GM12872 (cell line): Measurements from ENCODE around the gene PDHX.

ENCODE experiments used
- TF ChIP-seq, protein P1 (sequence below): IDR thresholded peaks from 3 replicates; pipeline ENCODE4 v1.5.1; 2011; ENCODE audit warnings: low read depth, mild to moderate bottlenecking, low read length, moderate library complexity; ENCODE audit not compliant: insufficient read depth

Gene PDHX

DNA sequence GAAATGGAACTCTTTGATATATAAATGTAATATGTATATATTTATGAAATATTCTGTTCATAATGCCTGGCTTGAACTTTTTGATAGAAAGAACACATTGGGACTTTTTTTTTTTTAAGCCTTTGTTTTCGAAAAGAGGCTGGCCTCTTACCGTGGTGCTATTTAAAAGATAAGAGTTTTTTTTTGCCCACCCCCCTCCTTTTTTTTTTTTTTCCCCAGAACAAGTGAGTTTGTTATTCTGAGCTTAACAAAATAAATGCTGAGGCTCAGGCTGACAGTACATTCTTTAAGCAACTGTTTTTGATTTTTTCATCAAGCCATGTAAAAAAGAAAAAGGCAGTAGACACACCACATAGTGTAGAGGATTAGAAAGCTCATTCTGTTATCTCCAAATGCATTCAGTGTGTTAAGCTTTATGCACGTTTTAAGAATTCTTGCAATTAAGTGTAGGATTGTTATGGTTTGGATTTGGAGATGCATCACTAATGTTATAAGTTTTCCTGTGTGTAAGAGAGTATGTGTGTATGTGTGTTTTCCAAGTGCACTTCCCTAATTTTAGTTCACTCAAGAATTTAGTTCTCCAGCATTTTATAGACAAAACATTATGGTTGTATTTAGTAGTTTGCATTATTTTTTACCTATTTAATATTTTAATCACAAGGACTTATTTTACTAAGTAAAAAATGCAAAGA lies 12.0 kb downstream of the PDHX start:
- TF ChIP-seq, protein P1, sequence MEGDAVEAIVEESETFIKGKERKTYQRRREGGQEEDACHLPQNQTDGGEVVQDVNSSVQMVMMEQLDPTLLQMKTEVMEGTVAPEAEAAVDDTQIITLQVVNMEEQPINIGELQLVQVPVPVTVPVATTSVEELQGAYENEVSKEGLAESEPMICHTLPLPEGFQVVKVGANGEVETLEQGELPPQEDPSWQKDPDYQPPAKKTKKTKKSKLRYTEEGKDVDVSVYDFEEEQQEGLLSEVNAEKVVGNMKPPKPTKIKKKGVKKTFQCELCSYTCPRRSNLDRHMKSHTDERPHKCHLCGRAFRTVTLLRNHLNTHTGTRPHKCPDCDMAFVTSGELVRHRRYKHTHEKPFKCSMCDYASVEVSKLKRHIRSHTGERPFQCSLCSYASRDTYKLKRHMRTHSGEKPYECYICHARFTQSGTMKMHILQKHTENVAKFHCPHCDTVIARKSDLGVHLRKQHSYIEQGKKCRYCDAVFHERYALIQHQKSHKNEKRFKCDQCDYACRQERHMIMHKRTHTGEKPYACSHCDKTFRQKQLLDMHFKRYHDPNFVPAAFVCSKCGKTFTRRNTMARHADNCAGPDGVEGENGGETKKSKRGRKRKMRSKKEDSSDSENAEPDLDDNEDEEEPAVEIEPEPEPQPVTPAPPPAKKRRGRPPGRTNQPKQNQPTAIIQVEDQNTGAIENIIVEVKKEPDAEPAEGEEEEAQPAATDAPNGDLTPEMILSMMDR = no peak

DNA sequence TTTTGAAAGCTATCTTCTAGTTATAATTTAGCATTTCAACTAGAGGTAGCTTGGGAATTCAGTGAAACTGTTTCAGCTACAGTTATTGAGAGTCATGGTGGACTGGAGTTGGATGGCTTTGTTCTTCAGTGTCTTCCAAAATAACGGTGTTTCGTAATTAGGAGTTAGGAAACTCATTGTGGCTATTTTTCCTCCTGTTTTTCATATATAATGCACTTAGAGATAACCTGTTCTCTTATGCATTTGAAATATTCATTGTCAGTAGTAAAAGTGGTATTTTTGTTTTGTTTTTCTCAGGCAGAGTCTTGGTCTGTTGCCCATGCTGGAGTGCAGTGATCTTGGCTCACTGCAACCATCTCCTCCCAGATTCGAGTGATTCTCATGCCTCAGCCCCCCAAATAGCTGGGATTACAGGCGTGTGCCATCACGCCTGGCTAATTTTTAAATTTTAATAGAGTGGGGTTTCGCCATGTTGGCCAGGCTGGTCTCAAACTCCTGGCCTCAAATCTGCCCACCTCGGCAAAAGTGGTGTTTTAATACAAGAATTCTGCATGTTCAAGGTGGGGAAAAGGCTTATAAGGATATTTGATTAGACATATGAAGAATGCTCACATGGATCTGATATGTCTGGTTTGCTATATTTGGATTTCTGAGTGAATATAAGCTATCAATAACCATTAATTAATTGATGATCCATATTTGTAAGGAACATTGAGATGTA lies 12.7 kb downstream of the PDHX start:
- TF ChIP-seq, protein P1 = no peak

DNA sequence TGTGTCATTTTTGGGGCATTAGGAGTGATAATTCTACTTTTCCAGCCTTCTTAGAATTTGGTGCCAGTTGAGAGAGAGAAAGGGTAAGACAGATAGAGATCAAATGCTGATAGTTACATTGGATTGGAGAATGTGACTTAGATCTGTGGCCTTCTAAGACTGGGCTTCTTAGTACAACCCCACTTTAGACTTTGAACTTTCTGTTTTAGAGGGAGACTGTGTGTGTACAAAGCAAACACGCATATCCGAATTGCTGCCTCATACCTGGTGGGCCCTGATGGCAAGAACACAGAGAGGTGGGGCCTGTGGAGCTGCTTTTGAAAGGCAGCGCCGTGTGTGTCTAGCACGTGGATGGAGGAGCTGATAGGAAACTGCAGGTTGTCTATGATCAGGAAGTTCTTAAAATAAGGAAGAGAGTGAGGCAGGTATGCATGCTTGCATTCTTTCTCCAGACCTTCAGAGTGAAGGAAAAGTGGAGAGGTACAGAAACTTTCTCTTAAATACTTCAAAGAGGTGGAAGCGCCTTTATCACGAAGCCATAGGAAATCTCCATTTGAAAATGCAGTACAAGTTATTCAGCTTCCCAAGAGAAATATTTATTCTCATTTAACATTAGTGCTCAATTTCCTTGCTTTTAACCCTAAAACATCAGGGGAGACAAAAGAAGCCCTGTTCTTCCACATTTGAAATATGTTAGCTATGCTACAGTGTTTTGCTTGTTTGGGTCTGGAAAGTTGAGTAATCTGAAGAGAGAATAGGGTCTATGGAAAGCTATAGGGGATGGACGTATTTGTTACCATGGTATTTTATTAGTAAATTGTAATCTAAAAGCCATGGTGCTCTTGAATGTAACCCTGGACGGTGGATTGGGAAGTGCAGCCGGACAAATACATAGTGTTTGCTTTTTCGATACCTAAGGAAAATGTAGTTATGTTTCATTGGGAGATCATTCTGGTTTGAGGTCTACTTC lies 13.7 kb downstream of the PDHX start:
- TF ChIP-seq, protein P1 = no peak

DNA sequence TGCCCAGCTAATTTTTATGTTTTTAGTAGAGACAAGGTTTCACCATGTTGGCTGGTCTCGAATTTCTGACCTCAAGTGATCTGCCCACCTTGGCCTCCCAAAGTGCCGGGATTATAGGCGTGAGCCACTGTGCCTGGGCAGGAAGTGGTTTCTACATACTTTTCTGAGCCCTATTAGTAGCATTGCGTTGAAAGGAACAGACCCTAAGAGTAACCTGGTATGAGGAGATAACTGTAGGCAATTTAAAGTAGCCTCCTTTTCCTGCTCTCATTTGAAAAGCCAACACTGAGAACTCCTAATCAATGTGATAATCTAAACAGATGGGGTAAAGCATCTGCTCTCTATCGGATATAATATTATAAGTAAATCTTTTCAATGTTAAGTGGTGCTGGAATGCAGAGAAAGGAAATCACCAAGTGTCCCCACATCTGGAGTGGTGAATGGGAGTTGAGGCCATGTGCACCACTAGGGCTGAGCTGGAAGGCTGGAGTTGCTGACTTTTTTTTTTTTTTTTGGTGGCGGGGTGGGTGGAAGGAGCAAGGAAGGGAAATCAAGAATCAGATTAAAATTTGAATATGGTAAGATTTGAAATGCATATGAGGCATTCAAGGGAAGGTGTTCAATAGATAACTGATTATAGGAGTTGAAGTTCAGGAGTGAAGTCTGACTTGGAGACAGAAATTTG lies 20.7 kb downstream of the PDHX start:
- TF ChIP-seq, protein P1 = no peak

DNA sequence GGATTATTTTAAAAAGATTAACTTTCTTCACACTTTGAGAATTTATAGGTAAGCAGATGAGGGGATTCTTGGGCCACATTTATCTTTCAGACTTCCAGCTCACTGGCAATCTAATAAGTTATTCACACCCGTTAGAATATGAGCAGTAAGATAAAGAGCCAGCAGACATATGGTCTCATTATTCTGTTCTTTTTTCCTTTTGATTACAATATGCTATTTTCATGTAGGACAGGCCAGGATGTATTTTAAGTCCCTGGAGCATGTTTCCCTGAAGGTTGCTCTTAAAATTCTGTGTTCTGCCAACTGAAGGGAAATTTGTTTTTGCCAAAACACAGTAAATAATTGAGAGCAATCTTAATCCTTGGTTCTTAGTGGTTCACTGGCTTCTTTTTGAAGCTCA lies 22.2 kb downstream of the PDHX start:
- TF ChIP-seq, protein P1 = no peak

DNA sequence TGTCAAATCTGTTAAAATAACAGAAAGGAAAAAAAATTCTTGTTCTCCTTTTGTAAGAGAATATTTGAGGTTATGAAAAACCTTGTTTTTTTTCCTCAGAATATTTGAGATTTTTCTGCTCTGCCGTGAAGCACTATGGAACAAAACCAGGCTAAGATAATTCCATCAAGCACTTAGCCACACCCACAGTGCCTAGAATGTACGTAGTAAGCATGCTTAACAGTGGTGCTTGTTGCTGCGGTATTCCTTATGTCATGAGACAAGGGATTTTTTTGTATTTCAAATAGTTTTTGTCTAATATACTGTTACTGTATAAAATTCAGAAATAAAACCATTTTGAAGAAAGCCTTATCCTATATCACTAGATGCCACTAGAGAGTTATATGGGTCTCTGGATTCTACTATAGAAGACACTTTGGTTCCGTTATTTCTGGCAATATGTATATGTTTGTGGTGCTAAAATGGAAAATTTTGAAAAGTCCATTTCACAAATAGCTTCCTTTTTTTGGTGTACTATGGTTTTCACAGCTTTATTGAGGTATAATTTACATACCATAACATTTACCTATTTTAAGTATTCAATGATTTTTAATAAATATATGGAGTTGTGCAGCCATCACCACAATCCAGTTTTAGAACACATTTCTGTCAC lies 23.7 kb downstream of the PDHX start:
- TF ChIP-seq, protein P1 = no peak
